HepG2 (cell line): ENCODE measurements around the gene PLIN4. TPM values are rescaled to one million over a fixed set of nuclear protein-coding genes. Genes with fewer than 3 reads are reported as not detected.
A peak's percentile ranks its signal among the peaks of the same experiment; 100 is the strongest.

Experiments
- ATAC-seq: fragments of 200-7000 bp; cut with Tn5 transposase; 3 replicates; pipeline ENCODE4 v1.9.1; 2020; ENCODE audit warnings: mild to moderate bottlenecking, moderate library complexity
- BruUV-seq: library from RNA; stranded (reverse); fragments of 400-500 nt; replicated peaks from 2 replicates; lab custom pipeline; 2021; lab: Mats Ljungman, UMichigan
- CTCF ChIA-PET: fragments of 300-600 bp; formaldehyde crosslinking; extraction: SDS; loops from one replicate; lab custom pipeline; 2021; ENCODE audit warnings: low total read pairs, inconsistent platforms, low intra/inter-chr PET ratio; lab: Yijun Ruan, JAX
- POLR2A ChIA-PET: fragments of 350-600 bp; sonication (Branson Sonifier 250); formaldehyde crosslinking; loops from one replicate; lab custom pipeline; 2020; ENCODE audit warnings: antibody characterized with exemption, inconsistent platforms; lab: Yijun Ruan, JAX
- DNase-seq: peaks from one replicate; pipeline ENCODE4 v3.0.0-alpha.2; 2015; ENCODE audit warnings: low spot score
- FAIRE-seq: peaks from 3 replicates; lab custom pipeline; 2011; peaks lifted over from hg19 to GRCh38; lab: Jason Lieb, UNC
- H2AFZ ChIP-seq: one replicate; pipeline ENCODE4 v1.6.1; 2011; ENCODE audit warnings: low read length, inconsistent platforms
- H3K27ac ChIP-seq: fragments of 300-600 bp; 3 replicates; pipeline ENCODE4 v1.8.0; 2011; ENCODE audit warnings: mixed run types, mild to moderate bottlenecking, mixed read lengths, low read length, inconsistent platforms; ENCODE audit not compliant: insufficient read depth; ENCODE audit errors: extremely low read length
- H3K27me3 ChIP-seq, 2 experiments: fragments of 200-600 bp in 1 of 2; 2 replicates in 1 of 2; 3 replicates in 1 of 2; pipeline versions ENCODE4 v1.6.0 to v1.8.0; 2011; ENCODE audit warnings: low read length in 2 of 2, mild to moderate bottlenecking in 2 of 2, moderate library complexity in 2 of 2, inconsistent platforms in 1 of 2; ENCODE audit not compliant: insufficient read depth in 2 of 2, control insufficient read depth in 1 of 2
- H3K36me3 ChIP-seq, 2 experiments: fragments of 200-600 bp in 1 of 2; replicated peaks in 1 of 2; 2 replicates in 1 of 2; 3 replicates in 1 of 2; pipeline versions ENCODE4 v1.5.1 to v1.8.0; 2011; ENCODE audit warnings: low read length in 2 of 2, inconsistent platforms in 1 of 2; ENCODE audit not compliant: insufficient read depth in 2 of 2, control insufficient read depth in 1 of 2
- H3K4me1 ChIP-seq: 2 replicates; pipeline ENCODE4 v1.5.1; 2012; ENCODE audit warnings: low read length, inconsistent platforms; ENCODE audit not compliant: insufficient read depth
- H3K4me2 ChIP-seq: 2 replicates; pipeline ENCODE4 v1.6.0; 2011; ENCODE audit warnings: low read depth, low read length, inconsistent platforms
- H3K4me3 ChIP-seq, 3 experiments: fragments of 200-600 bp in 1 of 3; sonication (generic), shearing (Covaris generic) in 1 of 3; replicated peaks in 1 of 3; 2 replicates each; pipeline ENCODE4 v1.5.1; 2011 to 2016; ENCODE audit warnings: low read length in 3 of 3, inconsistent platforms in 2 of 3, low read depth in 2 of 3, mild to moderate bottlenecking in 2 of 3, control low read depth in 1 of 3, mixed read lengths in 1 of 3; ENCODE audit not compliant: insufficient read depth in 1 of 3
- H3K79me2 ChIP-seq: one replicate; pipeline ENCODE4 v1.6.1; 2011; ENCODE audit warnings: low read length, inconsistent platforms; ENCODE audit not compliant: insufficient read depth
- H3K9ac ChIP-seq: 2 replicates; pipeline ENCODE4 v1.6.0; 2011; ENCODE audit warnings: mild to moderate bottlenecking, low read depth, low read length, inconsistent platforms; ENCODE audit not compliant: insufficient read depth
- H3K9me3 ChIP-seq: 2 replicates; pipeline ENCODE4 v1.5.1; 2012; ENCODE audit warnings: mild to moderate bottlenecking, low read length
- H4K20me1 ChIP-seq: 2 replicates; pipeline ENCODE4 v1.6.0; 2011; ENCODE audit warnings: inconsistent platforms, mild to moderate bottlenecking, low read length, moderate library complexity; ENCODE audit not compliant: insufficient read depth
- ASH2L ChIP-seq: fragments of 300-600, 200-600 bp; sonication (generic); IDR thresholded peaks from 2 replicates; pipeline ENCODE4 v1.7.0; 2017; ENCODE audit warnings: low read depth, mild to moderate bottlenecking, moderate library complexity, mixed read lengths, low read length; ENCODE audit not compliant: insufficient read length
- MXD4 ChIP-seq: IDR thresholded peaks from 2 replicates; pipeline ENCODE4 v1.6.1; 2016; ENCODE audit warnings: mild to moderate bottlenecking, missing biosample characterization, missing genetic modification reagents
- NFAT5 ChIP-seq: sonication (generic); formaldehyde crosslinking; IDR thresholded peaks from 2 replicates; pipeline ENCODE4 v1.4.0; 2020; ENCODE audit warnings: missing genetic modification reagents
- POLR2A ChIP-seq, 2 experiments: IDR thresholded peaks; 2 replicates each; pipeline ENCODE4 v1.6.1; 2011; ENCODE audit warnings: low read depth in 2 of 2, low read length in 2 of 2, mild to moderate bottlenecking in 1 of 2, moderate library complexity in 1 of 2; ENCODE audit not compliant: insufficient read depth in 1 of 2
- TBX3 ChIP-seq: fragments of 450-650 bp; IDR thresholded peaks from 2 replicates; pipeline ENCODE4 v1.6.1; 2017; ENCODE audit warnings: antibody characterized with exemption, mild to moderate bottlenecking, inconsistent platforms, borderline replicate concordance
- TCF12 ChIP-seq, 2 experiments: fragments of 450-650 bp in 1 of 2; sonication (generic) in 1 of 2; formaldehyde crosslinking in 1 of 2; IDR thresholded peaks; 2 replicates each; pipeline versions ENCODE4 v1.6.1 to v1.8.0; 2017 to 2022; ENCODE audit warnings: antibody characterized with exemption in 1 of 2, mild to moderate bottlenecking in 1 of 2, missing genetic modification reagents in 1 of 2, moderate library complexity in 1 of 2
- ZNF232 ChIP-seq: sonication (generic); formaldehyde crosslinking; IDR thresholded peaks from 2 replicates; pipeline ENCODE4 v1.4.0; 2020; ENCODE audit warnings: missing genetic modification reagents, borderline replicate concordance
- ZNF234 ChIP-seq: sonication (generic); formaldehyde crosslinking; conservative IDR thresholded peaks from 2 replicates; pipeline ENCODE4 v1.5.1; 2020; ENCODE audit warnings: mild to moderate bottlenecking, missing genetic modification reagents
- ZNF296 ChIP-seq: sonication (generic); formaldehyde crosslinking; conservative IDR thresholded peaks from 2 replicates; pipeline ENCODE4 v1.5.0; 2020; ENCODE audit warnings: mild to moderate bottlenecking, missing genetic modification reagents
- ZNF350 ChIP-seq: sonication (generic); formaldehyde crosslinking; IDR thresholded peaks from 2 replicates; pipeline ENCODE4 v1.4.0; 2020; ENCODE audit warnings: mild to moderate bottlenecking, low read depth, missing genetic modification reagents, borderline replicate concordance
- ZNF674 ChIP-seq: sonication (generic); formaldehyde crosslinking; IDR thresholded peaks from 2 replicates; pipeline ENCODE4 v1.5.0; 2020; ENCODE audit warnings: low read depth, mild to moderate bottlenecking, missing genetic modification reagents
- WGBS: methylation state at CpG from one replicate; pipeline ENCODE4 v1.1.6; 2017; ENCODE audit warnings: low lambda C conversion rate; 5-methylcytosine and 5-hydroxymethylcytosine counted together
- in situ Hi-C: cut with HindIII; loops from 2 replicates; pipeline ENCODE4 v1.10.0; 2017; ENCODE audit warnings: low pct_unique_long_range_greater_than_20kb; ENCODE audit not compliant: extremely low pct_ligation_motif_present
- intact Hi-C: fragments of 100-400 bp; cut with micrococcal nuclease; formaldehyde crosslinking; loops from one replicate; pipeline ENCODE4 v1.10.0; 2022; ENCODE audit not compliant: unreplicated experiment
- polyA plus RNA-seq, 8 experiments: library from polyadenylated mRNA; depleted of rRNA in 3 of 8; stranded (reverse) in 7 of 8; unstranded in 1 of 8; fragments of >200 nt; fragmentation: Illumina TruSeq in 4 of 8; extraction: Trizol in 4 of 8; gene quantifications; 2 replicates each; pipeline versions ENCODE4 v1.2.1 to v1.2.3, GENCODE V29; 2011 to 2016; ENCODE audit warnings: low read depth in 4 of 8, missing spikeins in 1 of 8, mixed read lengths in 1 of 8; ENCODE audit not compliant: insufficient read depth in 1 of 8
- total RNA-seq, 5 experiments: library from RNA; depleted of rRNA; stranded (reverse); fragments of >200 nt; fragmentation: Illumina TruSeq; extraction: Trizol; gene quantifications; 2 replicates each; pipeline ENCODE4 v1.2.3, GENCODE V29; 2016; ENCODE audit warnings: low read depth in 1 of 5
- TF ChIP-seq, protein P1 (sequence below): sonication (generic); formaldehyde crosslinking; IDR thresholded peaks from 2 replicates; pipeline ENCODE4 v1.5.0; 2020; ENCODE audit warnings: mild to moderate bottlenecking, missing genetic modification reagents, moderate library complexity

Gene PLIN4
- total and polyA plus RNA-seq, 2 of the 13 experiments (the other 11 are each of a cell fraction or from before 2014, with no cell fraction given), result 1.1 to 1.3 TPM

DNA sequence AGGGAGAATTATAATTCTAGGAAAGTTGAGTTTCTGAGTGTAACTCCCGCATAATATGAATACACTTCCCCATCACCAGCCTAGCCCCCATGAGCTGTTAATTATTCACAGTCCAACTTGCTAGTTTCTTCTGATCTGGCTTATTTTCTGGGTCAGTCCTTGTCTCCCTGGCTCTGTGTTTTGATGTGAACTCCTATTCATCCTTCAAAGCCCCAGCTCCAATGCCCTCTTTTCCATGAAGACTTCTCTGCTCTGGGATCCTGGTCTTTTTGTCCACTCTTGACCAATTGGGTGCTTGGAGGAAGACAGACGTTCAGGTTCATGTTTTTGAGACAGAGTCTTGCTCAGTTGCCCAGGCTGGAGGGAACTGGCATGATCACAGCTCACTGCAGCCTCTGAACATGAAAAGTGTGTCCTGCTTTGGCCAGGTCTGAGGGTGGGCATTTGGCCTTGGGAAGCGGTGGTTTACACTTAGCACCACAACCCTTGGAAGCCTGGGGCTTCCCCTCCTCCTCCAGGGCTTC lies 20.9 kb upstream of the PLIN4 start (continued):
- TF ChIP-seq, protein P1, sequence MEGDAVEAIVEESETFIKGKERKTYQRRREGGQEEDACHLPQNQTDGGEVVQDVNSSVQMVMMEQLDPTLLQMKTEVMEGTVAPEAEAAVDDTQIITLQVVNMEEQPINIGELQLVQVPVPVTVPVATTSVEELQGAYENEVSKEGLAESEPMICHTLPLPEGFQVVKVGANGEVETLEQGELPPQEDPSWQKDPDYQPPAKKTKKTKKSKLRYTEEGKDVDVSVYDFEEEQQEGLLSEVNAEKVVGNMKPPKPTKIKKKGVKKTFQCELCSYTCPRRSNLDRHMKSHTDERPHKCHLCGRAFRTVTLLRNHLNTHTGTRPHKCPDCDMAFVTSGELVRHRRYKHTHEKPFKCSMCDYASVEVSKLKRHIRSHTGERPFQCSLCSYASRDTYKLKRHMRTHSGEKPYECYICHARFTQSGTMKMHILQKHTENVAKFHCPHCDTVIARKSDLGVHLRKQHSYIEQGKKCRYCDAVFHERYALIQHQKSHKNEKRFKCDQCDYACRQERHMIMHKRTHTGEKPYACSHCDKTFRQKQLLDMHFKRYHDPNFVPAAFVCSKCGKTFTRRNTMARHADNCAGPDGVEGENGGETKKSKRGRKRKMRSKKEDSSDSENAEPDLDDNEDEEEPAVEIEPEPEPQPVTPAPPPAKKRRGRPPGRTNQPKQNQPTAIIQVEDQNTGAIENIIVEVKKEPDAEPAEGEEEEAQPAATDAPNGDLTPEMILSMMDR (CRISPR knock-in tag), result no peak

GRCh38 chr19:4538601-4538954 lies 20.3 kb upstream of the PLIN4 start:
- no peaks in the 10 kb centered on the region for H3K36me3 ChIP-seq
- peak overlapping the region in 1 of 3 experiments; percentile 8; a peak in 1 of 6 replicates for H3K4me3 ChIP-seq
- H3K4me1 ChIP-seq, result peaks cover 80% of the 10 kb centered on the region
- ATAC-seq (no peak), FAIRE-seq (no peak), DNase-seq (no peak)
- H4K20me1 ChIP-seq, result peaks cover 6% of the 10 kb centered on the region; the same call in 1 of the 2 replicates
- WGBS, result 95% methylated on average over 8 of the region's 13 CpGs
- in situ Hi-C loops, result no loop called here
- no TSS peak for BruUV-seq
- no peaks in the 10 kb centered on the region for H3K9me3 ChIP-seq
- H3K79me2 ChIP-seq, result peaks cover 5% of the 10 kb centered on the region
- TF ChIP-seq ZNF232 (CRISPR knock-in tag) (no peak), ASH2L (no peak), MXD4 (CRISPR knock-in tag) (no peak), TBX3 (no peak), ZNF296 (CRISPR knock-in tag) (no peak), TCF12 (IDR thresholded peaks at IDR 0.05) (no peak), TCF12 (CRISPR knock-in tag; IDR thresholded peaks at IDR 0.05) (no peak), POLR2A (IDR thresholded peaks at IDR 0.05; ENCODE audit: insufficient read depth in 1 of 2, low read depth in 2 of 2, low read length in 2 of 2) (no peak), ZNF674 (CRISPR knock-in tag) (no peak), NFAT5 (CRISPR knock-in tag) (no peak), ZNF234 (CRISPR knock-in tag) (no peak), ZNF350 (no peak)
- CTCF ChIA-PET, result no interaction called here
- POLR2A ChIA-PET, result interaction anchor here (0.5 to 2.0 kb wide), 6 partner anchors 12 to 158 kb away, joined by 3 to 9 read pairs (median 4); partner anchors contain the start of gene PLIN4
- H2AFZ ChIP-seq, result no peak overlapping the region
- intact Hi-C loops, result loop anchor here (5.0 kb wide), 1 partner anchor 66 kb away; the partner anchor contains the start of gene HDGFL2
- H3K27me3 ChIP-seq, result no peaks in the 10 kb centered on the region
- no peak overlapping the region for H3K9ac ChIP-seq
- peak overlapping the region; percentile 81 for H3K4me2 ChIP-seq
- no peak overlapping the region for H3K27ac ChIP-seq
